HL-60 (cell line): ENCODE data around the gene CSK.
A peak's percentile ranks its signal among the peaks of the same experiment; 100 is the strongest.

ENCODE experiments used
- DNase-seq, 2 experiments: peaks; one replicate each; pipeline ENCODE4 v3.0.0-alpha.2; 2010 to 2020; ENCODE audit warnings: low read depth in 1 of 2, low spot score in 1 of 2
- H3K27ac ChIP-seq: fragments of 250-450 bp; sonication (Bioruptor Pico); replicated peaks from 2 replicates; pipeline ENCODE4 v1.5.1; 2020; ENCODE audit warnings: mild to moderate bottlenecking, moderate library complexity
- H3K27me3 ChIP-seq: fragments of 250-450 bp; sonication (Bioruptor Pico); 2 replicates; pipeline ENCODE4 v1.5.1; 2021; ENCODE audit warnings: mild to moderate bottlenecking, moderate library complexity; ENCODE audit not compliant: insufficient read depth, poor library complexity, severe bottlenecking
- H3K4me3 ChIP-seq: replicated peaks from 2 replicates; pipeline ENCODE4 v1.5.1; 2011; ENCODE audit warnings: mild to moderate bottlenecking, control low read depth, low read length; ENCODE audit not compliant: insufficient read depth
- GABPA ChIP-seq: IDR thresholded peaks from 2 replicates; pipeline ENCODE4 v1.6.1; 2012; ENCODE audit warnings: low read depth
- POLR2AphosphoS5 ChIP-seq: IDR thresholded peaks from 2 replicates; pipeline ENCODE4 v1.6.1; 2012; ENCODE audit warnings: low read depth
- SPI1 ChIP-seq: IDR thresholded peaks from 2 replicates; pipeline ENCODE4 v1.6.1; 2012; ENCODE audit warnings: low read depth, mild to moderate bottlenecking, borderline replicate concordance
- TF ChIP-seq, protein P1 (sequence below): IDR thresholded peaks from 2 replicates; pipeline ENCODE4 v1.6.1; 2012; ENCODE audit warnings: low read depth; ENCODE audit not compliant: insufficient replicate concordance
- TF ChIP-seq, protein P2 (sequence below): IDR thresholded peaks from one replicate; pipeline ENCODE4 v1.5.1; 2011; ENCODE audit warnings: low read length, control low read depth, inconsistent platforms; ENCODE audit not compliant: insufficient read depth

CSK gene

DNA sequence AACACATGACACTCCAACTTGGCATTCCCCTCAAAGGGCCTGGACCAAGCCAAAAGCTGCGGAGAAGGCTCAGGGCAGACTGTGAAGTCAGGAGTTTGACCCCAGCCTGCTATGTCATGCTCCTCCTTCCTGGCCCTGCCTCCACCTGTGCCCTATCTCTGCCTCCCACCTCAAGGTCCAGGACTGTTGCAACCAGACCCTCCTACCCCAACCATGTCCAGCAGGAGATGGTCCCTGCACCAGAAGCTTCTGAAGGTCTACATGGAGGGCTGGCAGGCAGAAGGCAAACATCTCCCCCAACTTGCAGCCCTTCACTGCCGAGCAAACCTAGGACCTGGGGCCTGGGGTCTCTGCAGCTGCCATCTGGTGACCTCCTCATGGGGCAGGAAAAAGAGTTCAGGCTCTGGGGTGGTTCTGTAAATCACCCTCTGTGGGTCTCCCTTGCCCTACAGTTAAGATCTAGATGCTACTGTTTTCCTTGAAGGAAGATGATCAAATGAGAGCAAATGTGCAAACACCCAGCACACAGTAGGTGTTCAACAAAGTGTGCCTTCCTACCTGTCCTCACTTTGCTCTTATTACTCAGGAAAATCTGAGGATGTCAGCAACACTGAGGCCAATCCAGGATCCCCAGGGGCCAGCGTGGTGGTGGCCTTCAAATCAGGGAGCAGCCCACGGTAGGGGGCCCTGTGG, 11.5 kb upstream of the CSK start:
- TF ChIP-seq, protein P1, sequence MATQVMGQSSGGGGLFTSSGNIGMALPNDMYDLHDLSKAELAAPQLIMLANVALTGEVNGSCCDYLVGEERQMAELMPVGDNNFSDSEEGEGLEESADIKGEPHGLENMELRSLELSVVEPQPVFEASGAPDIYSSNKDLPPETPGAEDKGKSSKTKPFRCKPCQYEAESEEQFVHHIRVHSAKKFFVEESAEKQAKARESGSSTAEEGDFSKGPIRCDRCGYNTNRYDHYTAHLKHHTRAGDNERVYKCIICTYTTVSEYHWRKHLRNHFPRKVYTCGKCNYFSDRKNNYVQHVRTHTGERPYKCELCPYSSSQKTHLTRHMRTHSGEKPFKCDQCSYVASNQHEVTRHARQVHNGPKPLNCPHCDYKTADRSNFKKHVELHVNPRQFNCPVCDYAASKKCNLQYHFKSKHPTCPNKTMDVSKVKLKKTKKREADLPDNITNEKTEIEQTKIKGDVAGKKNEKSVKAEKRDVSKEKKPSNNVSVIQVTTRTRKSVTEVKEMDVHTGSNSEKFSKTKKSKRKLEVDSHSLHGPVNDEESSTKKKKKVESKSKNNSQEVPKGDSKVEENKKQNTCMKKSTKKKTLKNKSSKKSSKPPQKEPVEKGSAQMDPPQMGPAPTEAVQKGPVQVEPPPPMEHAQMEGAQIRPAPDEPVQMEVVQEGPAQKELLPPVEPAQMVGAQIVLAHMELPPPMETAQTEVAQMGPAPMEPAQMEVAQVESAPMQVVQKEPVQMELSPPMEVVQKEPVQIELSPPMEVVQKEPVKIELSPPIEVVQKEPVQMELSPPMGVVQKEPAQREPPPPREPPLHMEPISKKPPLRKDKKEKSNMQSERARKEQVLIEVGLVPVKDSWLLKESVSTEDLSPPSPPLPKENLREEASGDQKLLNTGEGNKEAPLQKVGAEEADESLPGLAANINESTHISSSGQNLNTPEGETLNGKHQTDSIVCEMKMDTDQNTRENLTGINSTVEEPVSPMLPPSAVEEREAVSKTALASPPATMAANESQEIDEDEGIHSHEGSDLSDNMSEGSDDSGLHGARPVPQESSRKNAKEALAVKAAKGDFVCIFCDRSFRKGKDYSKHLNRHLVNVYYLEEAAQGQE = no peak
- no peak for TF ChIP-seq GABPA
- no peak for TF ChIP-seq SPI1
- TF ChIP-seq, protein P2, sequence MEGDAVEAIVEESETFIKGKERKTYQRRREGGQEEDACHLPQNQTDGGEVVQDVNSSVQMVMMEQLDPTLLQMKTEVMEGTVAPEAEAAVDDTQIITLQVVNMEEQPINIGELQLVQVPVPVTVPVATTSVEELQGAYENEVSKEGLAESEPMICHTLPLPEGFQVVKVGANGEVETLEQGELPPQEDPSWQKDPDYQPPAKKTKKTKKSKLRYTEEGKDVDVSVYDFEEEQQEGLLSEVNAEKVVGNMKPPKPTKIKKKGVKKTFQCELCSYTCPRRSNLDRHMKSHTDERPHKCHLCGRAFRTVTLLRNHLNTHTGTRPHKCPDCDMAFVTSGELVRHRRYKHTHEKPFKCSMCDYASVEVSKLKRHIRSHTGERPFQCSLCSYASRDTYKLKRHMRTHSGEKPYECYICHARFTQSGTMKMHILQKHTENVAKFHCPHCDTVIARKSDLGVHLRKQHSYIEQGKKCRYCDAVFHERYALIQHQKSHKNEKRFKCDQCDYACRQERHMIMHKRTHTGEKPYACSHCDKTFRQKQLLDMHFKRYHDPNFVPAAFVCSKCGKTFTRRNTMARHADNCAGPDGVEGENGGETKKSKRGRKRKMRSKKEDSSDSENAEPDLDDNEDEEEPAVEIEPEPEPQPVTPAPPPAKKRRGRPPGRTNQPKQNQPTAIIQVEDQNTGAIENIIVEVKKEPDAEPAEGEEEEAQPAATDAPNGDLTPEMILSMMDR = no peak
- TF ChIP-seq POLR2AphosphoS5 = no peak
- Histone ChIP-seq H3K4me3 (no peak overlapping the region), H3K27ac (no peak overlapping the region), H3K27me3 (no peaks in the 10 kb centered on the region)
- no peak for DNase-seq

DNA sequence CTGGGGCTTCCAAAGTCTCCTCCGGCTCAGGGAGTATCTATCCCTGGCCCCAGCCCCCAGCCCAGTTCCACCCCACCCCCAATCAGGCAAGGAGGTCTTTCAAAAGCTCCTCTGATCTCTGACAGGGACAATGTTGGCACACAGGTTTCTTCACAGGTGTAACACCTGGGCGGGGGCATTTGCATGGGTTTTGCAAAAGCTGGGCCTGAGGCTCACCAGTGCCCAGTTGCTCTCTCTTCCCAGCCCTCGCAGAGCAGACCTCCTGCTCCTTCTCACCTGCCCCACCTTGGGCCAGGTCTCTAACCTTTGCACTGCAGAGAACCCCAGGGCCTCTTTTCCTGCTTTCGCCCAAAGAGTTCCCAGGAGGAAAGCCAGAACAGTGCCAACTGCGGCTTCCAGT, 8.6 kb upstream of the CSK start:
- no peak overlapping the region for H3K4me3 ChIP-seq
- H3K27me3 ChIP-seq = no peaks in the 10 kb centered on the region
- H3K27ac ChIP-seq = peak overlapping the region; percentile 11; the same call in 1 of the 2 replicates
- DNase-seq = no peak
- TF ChIP-seq SPI1 (no peak), GABPA (no peak), POLR2AphosphoS5 (no peak)
- TF ChIP-seq, protein P2 = no peak
- TF ChIP-seq, protein P1 = no peak

DNA sequence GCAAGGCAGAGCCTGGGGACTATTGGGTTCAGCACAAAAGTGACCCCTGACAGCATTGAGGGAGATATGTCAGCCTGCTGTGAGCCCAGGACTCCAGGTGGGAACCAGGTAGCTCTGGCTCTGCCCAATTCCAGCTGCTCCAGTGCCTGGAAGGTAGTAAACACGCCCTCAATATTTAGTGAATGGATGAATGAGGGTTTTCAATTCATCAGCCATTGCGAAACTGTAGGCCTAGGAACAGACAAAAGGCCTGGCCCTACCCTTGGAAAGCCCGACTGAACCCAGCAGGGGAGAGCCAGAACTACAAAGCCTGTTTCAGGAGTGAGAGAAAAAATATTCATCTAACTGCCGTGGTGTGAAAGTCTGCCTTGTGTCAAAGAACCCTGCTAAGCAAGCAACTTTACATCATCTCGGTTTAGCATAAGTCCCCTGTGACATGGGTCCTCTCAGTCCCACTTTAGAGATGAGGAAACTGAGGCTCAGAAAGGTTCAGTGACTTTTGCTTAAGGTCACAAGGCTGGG, 8.1 kb upstream of the CSK start:
- Histone ChIP-seq H3K4me3 (no peak overlapping the region), H3K27ac (peak overlapping the region; percentile 11; the same call in 1 of the 2 replicates), H3K27me3 (no peaks in the 10 kb centered on the region)
- DNase-seq = no peak
- TF ChIP-seq, protein P1 = no peak
- no peak for TF ChIP-seq SPI1
- no peak for TF ChIP-seq GABPA
- TF ChIP-seq, protein P2 = no peak
- TF ChIP-seq POLR2AphosphoS5 = no peak
